WTC11 (cell line): ENCODE measurements around the gene IFT25. TPM values are rescaled to one million over a fixed set of nuclear protein-coding genes. Genes with fewer than 3 reads are reported as not detected.

ENCODE experiments used
- ATAC-seq: fragments of 200-7000 bp; cut with Tn5 transposase; 2 replicates; pipeline ENCODE4 v1.10.0; 2021; ENCODE audit warnings: mild to moderate bottlenecking, moderate library complexity
- CTCF ChIA-PET: fragments of 300-600 bp; sonication (Branson Sonifier 250); formaldehyde crosslinking; loops from one replicate; lab custom pipeline; 2021; ENCODE audit warnings: antibody characterized with exemption; lab: Charles Lee
- POLR2A ChIA-PET: fragments of 350-600 bp; sonication (Branson Sonifier 250); formaldehyde crosslinking; loops from one replicate; lab custom pipeline; 2021; ENCODE audit warnings: antibody characterized with exemption; lab: Charles Lee
- DNase-seq: peaks from one replicate; pipeline ENCODE4 v3.0.0; 2021; ENCODE audit warnings: low spot score
- H3K27ac Mint-ChIP-seq: 2 replicates; pipeline ENCODE4 v1.8.0; 2021; ENCODE audit warnings: mixed read lengths
- H3K27me3 Mint-ChIP-seq: 2 replicates; pipeline ENCODE4 v1.8.0; 2021; ENCODE audit warnings: low read depth, mild to moderate bottlenecking, moderate library complexity, mixed read lengths
- H3K36me3 Mint-ChIP-seq: 2 replicates; pipeline ENCODE4 v1.8.0; 2021; ENCODE audit warnings: mixed read lengths
- H3K4me1 Mint-ChIP-seq: 2 replicates; pipeline ENCODE4 v1.8.0; 2022; ENCODE audit warnings: mixed read lengths
- H3K4me3 Mint-ChIP-seq: 2 replicates; pipeline ENCODE4 v1.8.0; 2021; ENCODE audit warnings: mild to moderate bottlenecking, moderate library complexity, mixed read lengths
- H3K9me3 Mint-ChIP-seq: 2 replicates; pipeline ENCODE4 v1.8.0; 2021; ENCODE audit warnings: mixed read lengths
- IRF2 ChIP-seq: sonication (generic); formaldehyde crosslinking; IDR thresholded peaks from 2 replicates; pipeline ENCODE4 v1.8.0; 2022; ENCODE audit warnings: low read depth, missing genetic modification reagents, borderline replicate concordance
- JUN ChIP-seq: sonication (generic); formaldehyde crosslinking; IDR thresholded peaks from 2 replicates; pipeline ENCODE4 v1.8.0; 2023; ENCODE audit warnings: mild to moderate bottlenecking, missing genetic modification reagents
- MXD4 ChIP-seq: fragments of 250-450 bp; sonication (Bioruptor Pico); IDR thresholded peaks from 2 replicates; pipeline ENCODE4 v1.8.0; 2021; ENCODE audit warnings: mild to moderate bottlenecking, moderate library complexity, borderline replicate concordance
- NFATC4 ChIP-seq: fragments of 250-450 bp; sonication (Bioruptor Pico); IDR thresholded peaks from 2 replicates; pipeline ENCODE4 v1.9.0; 2021; ENCODE audit warnings: mild to moderate bottlenecking
- NFE2L1 ChIP-seq: sonication (generic); formaldehyde crosslinking; IDR thresholded peaks from 2 replicates; pipeline ENCODE4 v1.8.1; 2023; ENCODE audit warnings: missing genetic modification reagents
- NFYB ChIP-seq: sonication (generic); formaldehyde crosslinking; conservative IDR thresholded peaks from 2 replicates; pipeline ENCODE4 v1.8.0; 2022; ENCODE audit warnings: low read depth, missing genetic modification reagents
- SMAD3 ChIP-seq: sonication (generic); formaldehyde crosslinking; IDR thresholded peaks from 2 replicates; pipeline ENCODE4 v1.8.0; 2022; ENCODE audit warnings: missing genetic modification reagents, mild to moderate bottlenecking, borderline replicate concordance
- SP1 ChIP-seq: sonication (generic); formaldehyde crosslinking; conservative IDR thresholded peaks from 2 replicates; pipeline ENCODE4 v1.8.1; 2022; ENCODE audit warnings: missing genetic modification reagents
- TP53 ChIP-seq: sonication (generic); formaldehyde crosslinking; IDR thresholded peaks from 2 replicates; pipeline ENCODE4 v1.8.1; 2023; ENCODE audit warnings: mild to moderate bottlenecking, missing genetic modification reagents
- ZBTB21 ChIP-seq: sonication (generic); formaldehyde crosslinking; IDR thresholded peaks from 2 replicates; pipeline ENCODE4 v1.8.1; 2023; ENCODE audit warnings: mild to moderate bottlenecking, missing genetic modification reagents, borderline replicate concordance
- ZNF416 ChIP-seq: fragments of 250-450 bp; sonication (Bioruptor Pico); IDR thresholded peaks from 2 replicates; pipeline ENCODE4 v1.9.0; 2021; ENCODE audit warnings: mild to moderate bottlenecking, inconsistent platforms
- ZNF423 ChIP-seq: fragments of 250-450 bp; sonication (Bioruptor Pico); IDR thresholded peaks from 2 replicates; pipeline ENCODE4 v2.1.2; 2022; ENCODE audit warnings: mild to moderate bottlenecking, moderate library complexity
- ZNF671 ChIP-seq: fragments of 250-450 bp; sonication (Bioruptor Pico); IDR thresholded peaks from 2 replicates; pipeline ENCODE4 v1.8.0; 2021; ENCODE audit warnings: mild to moderate bottlenecking
- total RNA-seq: library from RNA; stranded (reverse); gene quantifications from 3 replicates; pipeline ENCODE4 v1.2.3, GENCODE V29; 2021
- TF ChIP-seq, protein P1 (sequence below): sonication (generic); formaldehyde crosslinking; IDR thresholded peaks from 2 replicates; pipeline ENCODE4 v1.8.1; 2023; ENCODE audit warnings: mild to moderate bottlenecking, missing genetic modification reagents
- TF ChIP-seq, protein P2 (sequence below): sonication (generic); formaldehyde crosslinking; IDR thresholded peaks from 2 replicates; pipeline ENCODE4 v1.8.1; 2022; ENCODE audit warnings: mild to moderate bottlenecking, moderate library complexity, missing genetic modification reagents
- TF ChIP-seq, protein P3 (sequence below): sonication (generic); formaldehyde crosslinking; IDR thresholded peaks from 2 replicates; pipeline ENCODE4 v1.8.0; 2022; ENCODE audit warnings: missing genetic modification reagents
- TF ChIP-seq, protein P4 (sequence below): fragments of 250-450 bp; sonication (Bioruptor Pico); IDR thresholded peaks from 2 replicates; pipeline ENCODE4 v1.9.0; 2021; ENCODE audit warnings: mild to moderate bottlenecking, borderline replicate concordance
- TF ChIP-seq, protein P5 (sequence below): sonication (generic); formaldehyde crosslinking; conservative IDR thresholded peaks from 2 replicates; pipeline ENCODE4 v1.8.1; 2023; ENCODE audit warnings: mild to moderate bottlenecking, low read depth, missing genetic modification reagents, moderate library complexity
- TF ChIP-seq, protein P6 (sequence below): sonication (generic); formaldehyde crosslinking; IDR thresholded peaks from 2 replicates; pipeline ENCODE4 v1.8.0; 2023; ENCODE audit warnings: missing genetic modification reagents

Gene IFT25
- total RNA-seq, 1 experiment from 2014 or later, result 22.6 TPM

DNA sequence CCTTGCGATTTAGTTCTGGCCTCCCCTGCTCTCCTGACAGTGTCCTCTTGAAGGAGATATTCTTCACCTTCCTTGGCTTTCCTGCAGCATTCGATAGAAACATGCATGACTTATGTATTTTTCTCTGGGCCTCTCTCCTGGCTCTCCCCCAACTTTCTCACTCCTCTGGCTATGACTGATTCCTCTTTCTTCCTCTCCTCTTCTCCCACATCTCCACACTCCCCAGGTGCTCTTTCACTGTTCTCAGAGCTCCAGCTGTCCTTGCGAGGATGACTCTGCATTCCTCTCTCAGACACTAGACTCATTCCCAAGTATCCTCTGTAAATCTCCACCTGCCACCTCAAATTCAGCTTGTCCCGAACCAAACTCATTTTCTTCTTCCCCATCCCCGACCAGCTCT lies 18.6 kb upstream of the IFT25 start:
- DNase-seq (no peak), ATAC-seq (peak; percentile 57)
- H3K9me3 Mint-ChIP-seq, result no peaks in the 10 kb centered on the region
- TF ChIP-seq NFE2L1 (0 out of 2 replicates have a peak, but pooled peaks have one; percentile 35), MXD4 (no peak)
- H3K27ac Mint-ChIP-seq, result peak overlapping the region; percentile 13
- H3K4me1 Mint-ChIP-seq, result peaks cover 7% of the 10 kb centered on the region
- POLR2A ChIA-PET, result interaction anchor here (0.6 kb wide), 1 partner anchor 11 kb away, joined by 3 read pairs; no protein-coding TSS in a partner anchor
- no peaks in the 10 kb centered on the region for H3K27me3 Mint-ChIP-seq
- peaks cover 52% of the 10 kb centered on the region for H3K36me3 Mint-ChIP-seq
- CTCF ChIA-PET, result interaction anchor here (0.9 kb wide), 2 partner anchors 28 to 65 kb away, joined by 4 read pairs; no protein-coding TSS in a partner anchor
- H3K4me3 Mint-ChIP-seq, result no peak overlapping the region

DNA sequence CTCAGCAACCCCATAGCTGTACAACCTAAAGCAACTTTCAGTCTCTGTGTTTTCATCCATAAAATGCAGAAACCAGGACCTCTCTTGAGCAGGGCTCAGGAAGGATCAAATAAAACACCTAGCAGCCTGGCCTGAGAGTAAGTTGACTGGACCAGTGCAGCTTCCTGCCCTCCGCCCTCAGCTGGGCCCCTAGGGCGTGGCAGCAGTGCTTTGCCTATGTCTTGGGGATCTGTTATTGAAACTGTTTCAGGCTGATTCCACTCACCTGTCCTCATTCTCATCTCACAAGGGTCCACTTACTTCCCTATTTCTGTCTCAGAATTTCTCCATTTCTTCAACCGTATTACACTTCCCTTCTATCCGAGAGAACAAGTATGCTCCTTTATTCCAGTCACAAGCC lies 18.0 kb upstream of the IFT25 start:
- TF ChIP-seq, protein P1, sequence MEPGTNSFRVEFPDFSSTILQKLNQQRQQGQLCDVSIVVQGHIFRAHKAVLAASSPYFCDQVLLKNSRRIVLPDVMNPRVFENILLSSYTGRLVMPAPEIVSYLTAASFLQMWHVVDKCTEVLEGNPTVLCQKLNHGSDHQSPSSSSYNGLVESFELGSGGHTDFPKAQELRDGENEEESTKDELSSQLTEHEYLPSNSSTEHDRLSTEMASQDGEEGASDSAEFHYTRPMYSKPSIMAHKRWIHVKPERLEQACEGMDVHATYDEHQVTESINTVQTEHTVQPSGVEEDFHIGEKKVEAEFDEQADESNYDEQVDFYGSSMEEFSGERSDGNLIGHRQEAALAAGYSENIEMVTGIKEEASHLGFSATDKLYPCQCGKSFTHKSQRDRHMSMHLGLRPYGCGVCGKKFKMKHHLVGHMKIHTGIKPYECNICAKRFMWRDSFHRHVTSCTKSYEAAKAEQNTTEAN (CRISPR knock-in tag), result no peak
- no peak for TF ChIP-seq ZBTB21
- no peak for TF ChIP-seq TP53 (CRISPR knock-in tag)
- TF ChIP-seq, protein P2, sequence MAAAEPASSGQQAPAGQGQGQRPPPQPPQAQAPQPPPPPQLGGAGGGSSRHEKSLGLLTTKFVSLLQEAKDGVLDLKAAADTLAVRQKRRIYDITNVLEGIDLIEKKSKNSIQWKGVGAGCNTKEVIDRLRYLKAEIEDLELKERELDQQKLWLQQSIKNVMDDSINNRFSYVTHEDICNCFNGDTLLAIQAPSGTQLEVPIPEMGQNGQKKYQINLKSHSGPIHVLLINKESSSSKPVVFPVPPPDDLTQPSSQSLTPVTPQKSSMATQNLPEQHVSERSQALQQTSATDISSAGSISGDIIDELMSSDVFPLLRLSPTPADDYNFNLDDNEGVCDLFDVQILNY (CRISPR knock-in tag), result no peak
- TF ChIP-seq, protein P3, sequence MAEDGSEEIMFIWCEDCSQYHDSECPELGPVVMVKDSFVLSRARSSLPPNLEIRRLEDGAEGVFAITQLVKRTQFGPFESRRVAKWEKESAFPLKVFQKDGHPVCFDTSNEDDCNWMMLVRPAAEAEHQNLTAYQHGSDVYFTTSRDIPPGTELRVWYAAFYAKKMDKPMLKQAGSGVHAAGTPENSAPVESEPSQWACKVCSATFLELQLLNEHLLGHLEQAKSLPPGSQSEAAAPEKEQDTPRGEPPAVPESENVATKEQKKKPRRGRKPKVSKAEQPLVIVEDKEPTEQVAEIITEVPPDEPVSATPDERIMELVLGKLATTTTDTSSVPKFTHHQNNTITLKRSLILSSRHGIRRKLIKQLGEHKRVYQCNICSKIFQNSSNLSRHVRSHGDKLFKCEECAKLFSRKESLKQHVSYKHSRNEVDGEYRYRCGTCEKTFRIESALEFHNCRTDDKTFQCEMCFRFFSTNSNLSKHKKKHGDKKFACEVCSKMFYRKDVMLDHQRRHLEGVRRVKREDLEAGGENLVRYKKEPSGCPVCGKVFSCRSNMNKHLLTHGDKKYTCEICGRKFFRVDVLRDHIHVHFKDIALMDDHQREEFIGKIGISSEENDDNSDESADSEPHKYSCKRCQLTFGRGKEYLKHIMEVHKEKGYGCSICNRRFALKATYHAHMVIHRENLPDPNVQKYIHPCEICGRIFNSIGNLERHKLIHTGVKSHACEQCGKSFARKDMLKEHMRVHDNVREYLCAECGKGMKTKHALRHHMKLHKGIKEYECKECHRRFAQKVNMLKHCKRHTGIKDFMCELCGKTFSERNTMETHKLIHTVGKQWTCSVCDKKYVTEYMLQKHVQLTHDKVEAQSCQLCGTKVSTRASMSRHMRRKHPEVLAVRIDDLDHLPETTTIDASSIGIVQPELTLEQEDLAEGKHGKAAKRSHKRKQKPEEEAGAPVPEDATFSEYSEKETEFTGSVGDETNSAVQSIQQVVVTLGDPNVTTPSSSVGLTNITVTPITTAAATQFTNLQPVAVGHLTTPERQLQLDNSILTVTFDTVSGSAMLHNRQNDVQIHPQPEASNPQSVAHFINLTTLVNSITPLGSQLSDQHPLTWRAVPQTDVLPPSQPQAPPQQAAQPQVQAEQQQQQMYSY (CRISPR knock-in tag), result no peak
- no peak for TF ChIP-seq SMAD3 (CRISPR knock-in tag)
- no peak for TF ChIP-seq IRF2 (CRISPR knock-in tag)
- TF ChIP-seq, protein P4, sequence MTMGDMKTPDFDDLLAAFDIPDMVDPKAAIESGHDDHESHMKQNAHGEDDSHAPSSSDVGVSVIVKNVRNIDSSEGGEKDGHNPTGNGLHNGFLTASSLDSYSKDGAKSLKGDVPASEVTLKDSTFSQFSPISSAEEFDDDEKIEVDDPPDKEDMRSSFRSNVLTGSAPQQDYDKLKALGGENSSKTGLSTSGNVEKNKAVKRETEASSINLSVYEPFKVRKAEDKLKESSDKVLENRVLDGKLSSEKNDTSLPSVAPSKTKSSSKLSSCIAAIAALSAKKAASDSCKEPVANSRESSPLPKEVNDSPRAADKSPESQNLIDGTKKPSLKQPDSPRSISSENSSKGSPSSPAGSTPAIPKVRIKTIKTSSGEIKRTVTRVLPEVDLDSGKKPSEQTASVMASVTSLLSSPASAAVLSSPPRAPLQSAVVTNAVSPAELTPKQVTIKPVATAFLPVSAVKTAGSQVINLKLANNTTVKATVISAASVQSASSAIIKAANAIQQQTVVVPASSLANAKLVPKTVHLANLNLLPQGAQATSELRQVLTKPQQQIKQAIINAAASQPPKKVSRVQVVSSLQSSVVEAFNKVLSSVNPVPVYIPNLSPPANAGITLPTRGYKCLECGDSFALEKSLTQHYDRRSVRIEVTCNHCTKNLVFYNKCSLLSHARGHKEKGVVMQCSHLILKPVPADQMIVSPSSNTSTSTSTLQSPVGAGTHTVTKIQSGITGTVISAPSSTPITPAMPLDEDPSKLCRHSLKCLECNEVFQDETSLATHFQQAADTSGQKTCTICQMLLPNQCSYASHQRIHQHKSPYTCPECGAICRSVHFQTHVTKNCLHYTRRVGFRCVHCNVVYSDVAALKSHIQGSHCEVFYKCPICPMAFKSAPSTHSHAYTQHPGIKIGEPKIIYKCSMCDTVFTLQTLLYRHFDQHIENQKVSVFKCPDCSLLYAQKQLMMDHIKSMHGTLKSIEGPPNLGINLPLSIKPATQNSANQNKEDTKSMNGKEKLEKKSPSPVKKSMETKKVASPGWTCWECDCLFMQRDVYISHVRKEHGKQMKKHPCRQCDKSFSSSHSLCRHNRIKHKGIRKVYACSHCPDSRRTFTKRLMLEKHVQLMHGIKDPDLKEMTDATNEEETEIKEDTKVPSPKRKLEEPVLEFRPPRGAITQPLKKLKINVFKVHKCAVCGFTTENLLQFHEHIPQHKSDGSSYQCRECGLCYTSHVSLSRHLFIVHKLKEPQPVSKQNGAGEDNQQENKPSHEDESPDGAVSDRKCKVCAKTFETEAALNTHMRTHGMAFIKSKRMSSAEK, result no peak
- DNase-seq, result no peak
- peaks cover 7% of the 10 kb centered on the region for H3K4me1 Mint-ChIP-seq
- H3K4me3 Mint-ChIP-seq, result no peak overlapping the region
- peaks cover 48% of the 10 kb centered on the region for H3K36me3 Mint-ChIP-seq
- H3K27me3 Mint-ChIP-seq, result no peaks in the 10 kb centered on the region
- no peak overlapping the region for H3K27ac Mint-ChIP-seq
- ChIA-PET CTCF (no interaction called here), POLR2A (no interaction called here)
- no peaks in the 10 kb centered on the region for H3K9me3 Mint-ChIP-seq
- no peak for ATAC-seq

DNA sequence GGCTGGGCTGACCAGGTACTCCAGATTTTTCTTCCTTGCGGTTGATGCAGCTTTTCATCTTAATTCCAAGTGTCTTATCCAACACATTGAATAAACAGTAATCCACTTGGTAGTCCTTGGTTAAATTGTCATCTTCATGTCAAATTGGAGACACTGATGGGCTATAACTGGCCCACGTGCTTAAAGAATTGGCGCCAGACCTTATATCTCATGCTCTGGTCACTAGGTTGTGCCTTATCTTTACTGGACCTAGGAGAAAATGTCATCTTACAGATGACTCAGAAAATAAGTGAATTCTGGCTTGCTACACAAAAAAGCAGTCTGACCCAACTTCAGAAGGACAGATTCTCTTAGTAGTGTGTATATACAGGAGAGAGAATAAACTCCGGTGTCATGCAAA lies 16.9 kb upstream of the IFT25 start:
- TF ChIP-seq ZNF423 (CRISPR knock-in tag), result no peak
- TF ChIP-seq JUN (CRISPR knock-in tag), result no peak
- TF ChIP-seq, protein P5, sequence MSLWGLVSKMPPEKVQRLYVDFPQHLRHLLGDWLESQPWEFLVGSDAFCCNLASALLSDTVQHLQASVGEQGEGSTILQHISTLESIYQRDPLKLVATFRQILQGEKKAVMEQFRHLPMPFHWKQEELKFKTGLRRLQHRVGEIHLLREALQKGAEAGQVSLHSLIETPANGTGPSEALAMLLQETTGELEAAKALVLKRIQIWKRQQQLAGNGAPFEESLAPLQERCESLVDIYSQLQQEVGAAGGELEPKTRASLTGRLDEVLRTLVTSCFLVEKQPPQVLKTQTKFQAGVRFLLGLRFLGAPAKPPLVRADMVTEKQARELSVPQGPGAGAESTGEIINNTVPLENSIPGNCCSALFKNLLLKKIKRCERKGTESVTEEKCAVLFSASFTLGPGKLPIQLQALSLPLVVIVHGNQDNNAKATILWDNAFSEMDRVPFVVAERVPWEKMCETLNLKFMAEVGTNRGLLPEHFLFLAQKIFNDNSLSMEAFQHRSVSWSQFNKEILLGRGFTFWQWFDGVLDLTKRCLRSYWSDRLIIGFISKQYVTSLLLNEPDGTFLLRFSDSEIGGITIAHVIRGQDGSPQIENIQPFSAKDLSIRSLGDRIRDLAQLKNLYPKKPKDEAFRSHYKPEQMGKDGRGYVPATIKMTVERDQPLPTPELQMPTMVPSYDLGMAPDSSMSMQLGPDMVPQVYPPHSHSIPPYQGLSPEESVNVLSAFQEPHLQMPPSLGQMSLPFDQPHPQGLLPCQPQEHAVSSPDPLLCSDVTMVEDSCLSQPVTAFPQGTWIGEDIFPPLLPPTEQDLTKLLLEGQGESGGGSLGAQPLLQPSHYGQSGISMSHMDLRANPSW (CRISPR knock-in tag), result no peak
- TF ChIP-seq SP1, result no peak
- no peak for TF ChIP-seq ZNF416
- no peak for TF ChIP-seq ZNF671 (CRISPR knock-in tag)
- TF ChIP-seq NFYB (CRISPR knock-in tag), result no peak
- no peak for TF ChIP-seq NFATC4 (CRISPR knock-in tag)
- TF ChIP-seq, protein P6, sequence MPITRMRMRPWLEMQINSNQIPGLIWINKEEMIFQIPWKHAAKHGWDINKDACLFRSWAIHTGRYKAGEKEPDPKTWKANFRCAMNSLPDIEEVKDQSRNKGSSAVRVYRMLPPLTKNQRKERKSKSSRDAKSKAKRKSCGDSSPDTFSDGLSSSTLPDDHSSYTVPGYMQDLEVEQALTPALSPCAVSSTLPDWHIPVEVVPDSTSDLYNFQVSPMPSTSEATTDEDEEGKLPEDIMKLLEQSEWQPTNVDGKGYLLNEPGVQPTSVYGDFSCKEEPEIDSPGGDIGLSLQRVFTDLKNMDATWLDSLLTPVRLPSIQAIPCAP, result no peak
- POLR2A ChIA-PET, result no interaction called here
- H3K27me3 Mint-ChIP-seq, result no peaks in the 10 kb centered on the region
- H3K4me1 Mint-ChIP-seq, result peaks cover 13% of the 10 kb centered on the region
- H3K4me3 Mint-ChIP-seq, result no peak overlapping the region
- peaks cover 45% of the 10 kb centered on the region for H3K36me3 Mint-ChIP-seq
- no peak overlapping the region for H3K27ac Mint-ChIP-seq
- CTCF ChIA-PET, result interaction anchor here (0.5 kb wide), 1 partner anchor 17 kb away, joined by 3 read pairs; the partner anchor contains the start of gene LRRC42
- no peaks in the 10 kb centered on the region for H3K9me3 Mint-ChIP-seq
- DNase-seq (no peak), ATAC-seq (no peak)
